OCI-M1 (cell line): Measurements from ENCODE around the gene DLL1.

Experiments used
- DNase-seq: peaks from one replicate; lab custom pipeline; 2025; lab: John Stamatoyannopoulos, UW

Gene DLL1

GRCh38 chr6:170283212-170284081 lies 7.4 kb downstream of the DLL1 start:
- DNase-seq = no peak

GRCh38 chr6:170282512-170283158 lies 8.2 kb downstream of the DLL1 start:
- DNase-seq = no peak

GRCh38 chr6:170281331-170282292 lies 9.3 kb downstream of the DLL1 start:
- no peak for DNase-seq

GRCh38 chr6:170280689-170281045 lies 10.2 kb downstream of the DLL1 start:
- DNase-seq = no peak

DNA sequence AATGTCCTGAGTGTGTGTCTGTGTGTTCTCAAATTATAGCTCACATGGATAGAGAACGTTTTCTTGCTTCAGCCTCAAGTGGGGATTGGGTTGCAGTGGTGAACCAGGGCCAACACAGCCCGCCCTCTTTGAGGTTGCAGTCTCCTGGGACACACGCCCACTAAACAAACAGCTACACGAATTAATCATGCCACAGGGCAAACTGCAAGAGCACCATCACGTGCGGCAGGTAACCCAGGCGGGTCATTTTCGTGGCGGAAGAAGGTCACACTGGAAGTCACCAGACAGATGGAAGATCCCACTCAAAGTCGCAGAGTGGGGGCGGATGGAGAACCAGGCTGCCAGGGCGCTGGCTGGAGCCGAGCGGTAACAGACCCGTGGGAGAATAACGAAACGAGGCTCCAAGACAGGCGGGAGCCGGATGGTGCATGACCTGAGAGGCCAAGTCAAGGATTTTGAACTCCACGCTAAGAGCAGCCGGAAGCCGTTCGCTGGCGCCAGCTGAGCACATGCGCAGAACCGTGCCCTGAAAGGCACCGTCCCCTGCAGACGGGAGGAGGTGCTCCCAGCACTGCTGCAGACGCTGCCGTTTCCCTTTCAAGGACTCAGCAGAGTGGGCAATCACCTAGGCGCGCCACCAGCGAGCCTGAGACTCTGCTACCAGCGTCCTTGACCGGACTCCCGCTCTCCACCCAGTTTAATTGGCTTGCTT lies 10.7 kb downstream of the DLL1 start:
- no peak for DNase-seq

DNA sequence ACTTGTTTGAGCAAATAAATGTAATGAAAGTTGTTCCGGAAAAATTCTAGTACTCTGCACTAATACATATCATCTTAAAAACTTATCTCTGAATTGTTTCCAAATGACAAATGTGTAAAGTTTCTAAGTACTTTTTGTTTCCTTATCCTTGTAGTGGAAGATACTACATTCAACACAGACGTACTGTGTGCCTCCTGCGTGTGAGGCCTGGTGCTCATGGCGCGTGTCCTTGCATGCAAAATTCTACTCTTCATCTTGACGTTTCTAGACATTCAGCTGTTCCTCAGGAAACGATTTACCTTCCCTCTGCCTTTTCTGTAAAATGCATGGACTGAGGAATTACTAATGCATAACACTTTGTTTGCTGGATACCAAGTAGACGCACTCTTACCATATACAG lies 11.5 kb downstream of the DLL1 start:
- DNase-seq = no peak

- DNase-seq = no peak
Observed at GRCh38 chr6:170278743-170279094, 12.2 kb downstream of the DLL1 start.

DNA sequence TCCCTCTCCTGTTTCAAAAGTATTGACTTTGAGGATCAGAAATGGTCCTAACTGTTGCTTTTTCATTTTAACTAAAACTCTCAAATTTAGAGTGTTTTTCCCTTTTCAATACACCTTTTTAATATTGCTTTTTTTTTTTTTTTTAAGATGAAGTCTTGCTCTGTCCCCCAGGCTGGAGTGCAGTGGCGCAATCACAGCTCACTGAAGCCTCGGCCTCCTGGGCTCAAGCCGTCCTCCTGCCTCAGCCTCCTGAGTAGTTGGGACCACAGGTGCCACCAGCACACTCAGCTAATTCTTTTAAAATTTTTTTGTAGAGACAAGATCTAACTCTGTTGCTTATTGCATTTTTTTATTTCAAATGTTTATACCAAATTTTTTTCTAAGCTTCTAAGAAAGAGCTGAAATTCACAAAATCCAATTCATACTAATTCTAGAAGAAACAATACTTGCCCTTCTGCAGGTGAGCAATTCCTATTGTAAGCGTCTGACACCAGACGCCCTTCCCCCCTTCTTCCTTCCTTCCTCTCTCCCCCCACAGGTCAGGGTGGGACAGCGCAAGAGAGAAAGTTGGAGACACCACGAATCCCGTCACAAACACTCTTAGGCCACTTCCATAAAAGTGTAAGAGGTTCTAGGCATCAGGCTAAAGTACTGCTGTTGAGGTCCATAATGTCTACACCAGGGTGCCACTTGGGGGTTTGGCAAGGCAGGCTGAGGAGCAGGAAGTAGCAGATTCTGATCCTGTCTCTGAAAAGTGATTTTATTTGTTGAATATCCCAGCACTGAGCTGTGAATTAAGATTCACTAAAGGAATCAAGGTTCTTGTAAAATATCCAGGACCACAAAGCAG lies 12.8 kb downstream of the DLL1 start:
- no peak for DNase-seq

- DNase-seq = no peak
Observed at GRCh38 chr6:170276369-170277057, 14.4 kb downstream of the DLL1 start.

DNA sequence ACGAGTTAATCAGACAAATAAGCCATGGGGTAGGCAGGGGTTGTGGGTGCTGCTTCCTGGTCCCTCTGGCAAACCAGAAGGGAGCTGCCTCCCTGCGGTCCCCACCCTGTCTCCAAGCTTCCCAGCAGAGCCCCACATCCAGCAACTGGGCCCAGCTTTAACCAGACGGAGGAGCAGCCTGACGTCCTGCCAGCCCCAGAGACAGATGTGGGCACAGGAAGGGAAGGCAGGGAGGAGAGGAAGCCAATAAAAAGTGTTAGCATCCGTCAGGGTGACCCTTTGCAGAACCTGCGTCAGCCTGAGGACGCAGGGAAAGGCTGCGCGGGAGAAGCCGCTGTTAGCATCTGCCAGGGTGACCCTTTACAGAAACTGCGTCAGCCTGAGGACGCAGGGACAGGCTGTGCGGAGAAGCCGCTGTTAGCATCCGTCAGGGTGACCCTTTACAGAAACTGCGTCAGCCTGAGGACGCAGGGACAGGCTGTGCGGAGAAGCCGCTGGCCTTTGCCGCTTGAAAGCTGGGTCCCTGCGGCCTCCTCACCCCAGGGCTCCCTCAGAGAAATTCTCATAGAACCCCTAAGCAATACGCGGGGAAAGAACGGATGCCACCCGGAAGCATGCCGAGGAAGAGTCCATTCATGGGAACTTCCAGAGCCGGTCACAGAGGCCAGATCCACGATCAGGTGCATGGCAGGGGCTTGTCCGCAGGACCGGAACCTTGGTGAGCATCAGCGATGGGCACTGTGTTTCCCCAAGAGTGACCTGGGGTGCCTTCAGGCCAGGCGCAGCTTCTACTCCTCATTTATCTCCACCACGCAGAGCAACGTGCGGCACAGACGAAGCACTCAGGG lies 15.9 kb downstream of the DLL1 start:
- DNase-seq = no peak

GRCh38 chr6:170273681-170274080 lies 17.2 kb downstream of the DLL1 start:
- DNase-seq = no peak

- DNase-seq = no peak
Observed at GRCh38 chr6:170273191-170273590, 17.7 kb downstream of the DLL1 start.

- no peak for DNase-seq
Observed at GRCh38 chr6:170272341-170273065, 18.4 kb downstream of the DLL1 start.

GRCh38 chr6:170271771-170272314 lies 19.0 kb downstream of the DLL1 start:
- DNase-seq = peak; percentile 7

DNA sequence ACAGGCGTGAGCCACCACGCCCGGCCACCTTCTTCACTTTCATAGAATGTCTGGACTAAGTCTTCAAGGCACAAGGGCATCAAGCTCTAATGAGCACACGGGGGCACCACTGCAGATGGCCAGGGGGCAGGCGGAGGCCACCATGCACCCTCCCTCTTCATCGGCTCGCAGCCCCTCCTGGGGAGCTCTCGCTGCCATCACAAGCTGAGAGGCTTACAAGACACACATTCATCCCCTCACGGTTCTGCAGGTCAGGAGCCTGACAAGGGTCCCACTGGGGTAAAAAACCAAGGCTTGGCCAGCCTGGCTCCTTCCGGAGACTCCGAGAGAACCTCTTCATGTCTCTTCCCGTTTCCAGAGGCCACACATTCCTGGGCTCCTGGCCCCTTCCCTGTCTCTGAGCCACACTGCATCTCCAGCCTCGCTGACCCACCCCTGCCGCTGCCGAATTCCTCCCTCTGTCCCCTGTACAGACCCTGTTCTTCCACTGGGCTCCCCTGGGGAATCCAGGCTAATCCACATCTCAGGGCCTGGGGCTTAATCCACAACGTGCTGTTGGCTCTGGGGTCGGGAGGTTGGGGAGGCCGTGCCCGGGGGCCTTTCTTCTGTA lies 19.8 kb downstream of the DLL1 start:
- no peak for DNase-seq

DNA sequence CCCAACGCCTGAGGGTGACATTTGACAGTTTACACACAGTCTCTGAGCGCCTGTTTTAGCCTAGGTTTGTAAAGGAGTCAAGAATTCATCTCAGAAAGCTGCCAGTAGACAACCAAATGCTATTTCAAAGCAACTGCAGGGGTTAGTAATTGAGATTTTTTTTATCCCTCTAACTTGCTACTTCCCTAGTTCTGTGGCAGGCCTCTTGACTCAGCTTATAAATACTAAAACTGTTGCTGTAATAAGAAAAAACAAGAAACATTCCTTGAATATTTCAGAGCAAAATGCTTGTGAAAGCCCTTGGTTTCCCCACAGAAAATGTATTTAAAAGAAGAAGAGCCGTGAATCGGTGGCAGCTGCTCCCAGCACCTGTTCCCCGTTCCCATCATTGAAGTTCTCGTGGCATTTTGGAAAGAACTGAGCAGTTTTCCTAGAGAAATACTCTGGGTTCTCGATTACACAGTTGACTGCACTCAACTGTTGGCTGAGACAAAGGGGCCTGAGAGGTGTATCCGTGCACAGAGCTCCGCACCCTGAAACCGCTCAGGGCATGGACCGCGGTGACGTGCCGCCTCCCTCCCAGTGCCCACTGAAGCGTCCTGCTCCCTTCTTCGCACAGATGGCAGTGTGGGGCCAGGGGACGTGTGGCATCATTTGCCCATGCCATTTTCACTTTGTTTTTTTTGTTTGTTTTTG lies 20.9 kb downstream of the DLL1 start:
- DNase-seq = no peak

- DNase-seq = no peak
Observed at GRCh38 chr6:170269151-170269845, 21.6 kb downstream of the DLL1 start.
